ENCODE data around the gene PAQR6. TPM values are rescaled to one million over a fixed set of nuclear protein-coding genes. Genes with fewer than 3 reads are reported as not detected.

PAQR6 gene
- total RNA-seq, 1 experiment from 2014 or later, result 6.1 TPM

GRCh38 chr1:156281693-156282478 is 34.0 kb upstream of the PAQR6 start:
- peak overlapping the region; percentile 96 for H3K4me3 ChIP-seq (ENCODE audit: insufficient read depth, low read depth, low read length)
- no peaks in the 10 kb centered on the region for H3K27me3 ChIP-seq (ENCODE audit: control insufficient read depth, insufficient read depth, low read length)
- peak; percentile 44 for DNase-seq
- H3K36me3 ChIP-seq (replicated peaks; ENCODE audit: control insufficient read depth, insufficient read depth, low read length), result peaks cover 18% of the 10 kb centered on the region

- DNase-seq, result peak; percentile 17
- Histone ChIP-seq H3K36me3 (replicated peaks; ENCODE audit: control insufficient read depth, insufficient read depth, low read length) (peaks cover 22% of the 10 kb centered on the region), H3K4me3 (ENCODE audit: insufficient read depth, low read depth, low read length) (peak overlapping the region; percentile 96), H3K27me3 (ENCODE audit: control insufficient read depth, insufficient read depth, low read length) (no peaks in the 10 kb centered on the region)
These were observed 33.4 kb upstream of the PAQR6 start for GRCh38 chr1:156281281-156281680.

DNA sequence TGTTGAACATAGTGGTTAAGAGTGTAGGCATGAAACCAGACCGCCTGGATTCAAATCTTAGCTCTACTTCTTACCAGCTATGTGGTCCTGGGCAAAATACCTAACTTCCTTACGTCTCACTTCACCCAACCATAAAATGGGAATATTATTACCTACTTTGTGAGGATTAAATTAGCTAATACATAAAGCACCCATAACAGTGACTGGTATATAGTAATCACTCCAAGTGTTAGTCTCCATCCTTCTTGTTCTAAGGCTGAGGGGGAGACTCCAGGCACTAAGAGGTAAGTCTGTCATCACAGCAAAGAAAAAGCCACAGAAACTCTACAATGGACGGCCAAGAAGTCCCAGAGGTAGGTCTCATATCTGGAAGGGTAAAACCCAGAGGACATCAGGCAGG is 32.0 kb upstream of the PAQR6 start:
- Histone ChIP-seq H3K27me3 (ENCODE audit: control insufficient read depth, insufficient read depth, low read length) (no peaks in the 10 kb centered on the region), H3K36me3 (replicated peaks; ENCODE audit: control insufficient read depth, insufficient read depth, low read length) (peaks cover 30% of the 10 kb centered on the region), H3K4me3 (ENCODE audit: insufficient read depth, low read depth, low read length) (no peak overlapping the region)
- no peak for DNase-seq

DNA sequence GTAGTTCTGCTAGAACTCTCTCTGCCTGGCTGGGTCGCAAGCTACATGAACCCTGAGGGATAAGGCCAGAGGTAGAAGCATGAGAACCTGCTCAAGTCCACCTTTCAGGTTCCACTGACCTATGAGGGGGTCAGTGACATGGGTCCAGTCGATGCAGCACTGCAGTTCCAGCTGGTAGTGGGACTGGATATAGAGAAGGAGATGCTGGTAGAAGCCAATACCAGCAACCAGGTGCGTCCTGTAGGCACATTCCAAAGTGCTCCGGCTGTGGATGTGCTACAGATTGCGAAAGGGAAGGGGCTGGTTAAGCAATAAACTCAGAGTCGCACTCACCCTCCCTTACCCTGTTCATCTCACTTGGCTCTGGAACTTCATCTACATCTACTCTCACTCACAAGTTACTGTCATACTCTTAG is 29.1 kb upstream of the PAQR6 start:
- no peak for DNase-seq
- peaks cover 51% of the 10 kb centered on the region for H3K36me3 ChIP-seq (replicated peaks; ENCODE audit: control insufficient read depth, insufficient read depth, low read length)
- H3K27me3 ChIP-seq (ENCODE audit: control insufficient read depth, insufficient read depth, low read length), result no peaks in the 10 kb centered on the region
- no peak overlapping the region for H3K4me3 ChIP-seq (ENCODE audit: insufficient read depth, low read depth, low read length)

- Histone ChIP-seq H3K27me3 (ENCODE audit: control insufficient read depth, insufficient read depth, low read length) (no peaks in the 10 kb centered on the region), H3K36me3 (replicated peaks; ENCODE audit: control insufficient read depth, insufficient read depth, low read length) (peaks cover 54% of the 10 kb centered on the region), H3K4me3 (ENCODE audit: insufficient read depth, low read depth, low read length) (no peak overlapping the region)
- no peak for DNase-seq
These were observed 28.7 kb upstream of the PAQR6 start for GRCh38 chr1:156276532-156276931.

DNA sequence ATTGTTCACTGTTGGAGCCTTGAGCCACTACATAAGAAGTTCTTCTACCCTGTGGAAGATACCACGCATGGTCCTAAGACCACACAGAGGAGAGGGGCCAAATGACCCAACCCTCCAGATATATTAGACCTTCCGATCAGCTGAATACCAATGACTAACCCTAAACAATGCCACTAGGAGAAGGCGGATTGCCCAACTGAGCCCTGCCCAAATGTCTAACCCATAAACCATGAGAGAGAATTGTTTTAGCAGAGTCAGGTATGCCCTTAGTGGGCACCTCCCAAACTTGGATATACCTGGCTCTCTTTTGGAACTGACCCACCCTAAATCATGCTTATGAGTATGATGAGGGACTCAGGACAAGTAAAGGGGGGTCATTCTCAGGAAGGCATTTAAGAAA is 22.5 kb upstream of the PAQR6 start:
- no peak overlapping the region for H3K4me3 ChIP-seq (ENCODE audit: insufficient read depth, low read depth, low read length)

DNA sequence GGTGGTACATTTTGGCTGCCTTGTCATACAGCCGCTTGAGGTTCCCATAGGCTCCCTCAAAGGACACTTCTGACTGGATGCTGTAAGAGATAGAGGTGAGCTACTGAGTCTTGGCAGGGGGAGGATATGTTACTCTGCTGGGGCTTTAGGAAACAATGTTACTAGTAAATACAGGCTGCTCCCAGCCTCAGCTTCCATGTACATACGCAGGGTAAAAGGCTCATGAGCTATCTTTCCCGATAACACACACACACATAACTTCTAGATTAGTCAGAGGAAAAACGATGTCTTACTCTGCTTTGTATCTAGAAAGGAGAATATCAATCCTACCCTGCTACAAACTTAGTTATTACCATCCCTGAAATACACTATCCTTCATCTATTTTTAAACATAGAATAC is 20.5 kb upstream of the PAQR6 start:
- Histone ChIP-seq H3K36me3 (replicated peaks; ENCODE audit: control insufficient read depth, insufficient read depth, low read length) (peaks cover 55% of the 10 kb centered on the region), H3K4me3 (ENCODE audit: insufficient read depth, low read depth, low read length) (no peak overlapping the region), H3K27me3 (ENCODE audit: control insufficient read depth, insufficient read depth, low read length) (no peaks in the 10 kb centered on the region)
- no peak for DNase-seq

More for the DNA sequence above, 22.5 kb upstream of the PAQR6 start:
- DNase-seq, result no peak
- peaks cover 63% of the 10 kb centered on the region for H3K36me3 ChIP-seq (replicated peaks; ENCODE audit: control insufficient read depth, insufficient read depth, low read length)
- H3K27me3 ChIP-seq (ENCODE audit: control insufficient read depth, insufficient read depth, low read length), result no peaks in the 10 kb centered on the region

GRCh38 chr1:156266051-156266450 is 18.2 kb upstream of the PAQR6 start:
- Histone ChIP-seq H3K36me3 (replicated peaks; ENCODE audit: control insufficient read depth, insufficient read depth, low read length) (peaks cover 57% of the 10 kb centered on the region), H3K27me3 (ENCODE audit: control insufficient read depth, insufficient read depth, low read length) (no peaks in the 10 kb centered on the region), H3K4me3 (ENCODE audit: insufficient read depth, low read depth, low read length) (no peak overlapping the region)
- no peak for DNase-seq

DNA sequence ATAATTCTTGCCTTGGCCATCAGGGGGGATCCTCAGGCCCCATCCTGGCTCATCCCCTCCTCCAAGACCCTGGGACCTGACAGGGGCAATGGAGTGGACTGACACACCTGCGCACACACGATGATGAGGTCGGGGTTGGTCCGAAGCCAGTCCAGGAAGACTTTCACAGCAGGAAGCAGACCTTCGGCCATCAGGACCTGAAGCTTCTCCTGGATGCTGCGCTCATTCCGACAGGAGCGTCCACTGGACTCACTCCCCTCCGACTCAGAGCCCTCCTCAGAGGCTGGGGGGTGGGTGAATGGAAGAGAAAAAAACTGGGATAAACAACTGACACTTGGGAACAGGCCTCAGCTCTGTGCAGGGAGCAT is 15.4 kb upstream of the PAQR6 start:
- H3K27me3 ChIP-seq (ENCODE audit: control insufficient read depth, insufficient read depth, low read length), result no peaks in the 10 kb centered on the region
- DNase-seq, result no peak
- peaks cover 70% of the 10 kb centered on the region for H3K36me3 ChIP-seq (replicated peaks; ENCODE audit: control insufficient read depth, insufficient read depth, low read length)

DNA sequence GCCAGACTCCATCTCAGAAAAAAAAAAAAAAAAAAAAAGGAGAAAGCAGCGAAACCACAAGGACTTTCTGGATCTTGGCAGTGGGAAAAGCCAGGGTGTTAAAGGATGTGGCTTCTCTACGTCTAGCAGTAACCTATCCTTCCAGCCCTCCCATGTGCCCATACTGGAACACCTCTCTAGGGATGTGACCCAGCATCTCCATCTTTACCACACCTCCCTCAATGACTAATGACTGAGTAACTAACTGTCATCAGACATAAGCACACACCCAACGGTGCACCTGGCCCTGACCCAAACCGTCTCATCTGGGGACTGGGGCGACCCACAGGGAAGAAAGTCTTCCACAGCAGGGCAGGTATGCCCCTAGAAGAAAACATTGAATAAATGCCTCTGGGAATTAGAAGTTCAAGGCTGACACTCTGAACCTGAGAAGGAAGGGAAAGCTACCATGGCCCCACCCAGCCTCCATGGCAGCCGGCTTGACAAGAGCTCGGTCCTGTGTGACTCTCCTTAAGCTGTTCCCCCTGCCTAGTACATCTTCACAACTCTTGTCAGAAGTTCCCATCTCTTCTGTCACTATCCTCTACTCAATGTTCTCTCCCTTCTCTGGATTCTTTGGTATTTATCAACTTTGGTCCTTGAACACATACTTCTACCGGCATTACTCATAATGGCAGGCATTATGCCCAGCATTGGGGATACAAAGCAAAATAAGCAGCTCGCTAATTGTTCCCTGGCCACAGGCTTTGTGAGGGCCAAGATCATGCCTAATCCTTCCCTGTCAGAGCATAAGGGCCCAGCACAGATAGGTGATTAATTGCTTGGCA is 14.8 kb upstream of the PAQR6 start:
- Histone ChIP-seq H3K27me3 (ENCODE audit: control insufficient read depth, insufficient read depth, low read length) (no peaks in the 10 kb centered on the region), H3K36me3 (replicated peaks; ENCODE audit: control insufficient read depth, insufficient read depth, low read length) (peaks cover 70% of the 10 kb centered on the region), H3K4me3 (ENCODE audit: insufficient read depth, low read depth, low read length) (no peak overlapping the region)
- DNase-seq, result no peak

More for the DNA sequence above, 15.4 kb upstream of the PAQR6 start:
- H3K4me3 ChIP-seq (ENCODE audit: insufficient read depth, low read depth, low read length), result no peak overlapping the region

- H3K36me3 ChIP-seq (replicated peaks; ENCODE audit: control insufficient read depth, insufficient read depth, low read length), result peaks cover 60% of the 10 kb centered on the region
- DNase-seq, result no peak
- H3K4me3 ChIP-seq (ENCODE audit: insufficient read depth, low read depth, low read length), result no peak overlapping the region
- H3K27me3 ChIP-seq (ENCODE audit: control insufficient read depth, insufficient read depth, low read length), result no peaks in the 10 kb centered on the region
These were observed 13.0 kb upstream of the PAQR6 start for GRCh38 chr1:156260896-156261295.

DNA sequence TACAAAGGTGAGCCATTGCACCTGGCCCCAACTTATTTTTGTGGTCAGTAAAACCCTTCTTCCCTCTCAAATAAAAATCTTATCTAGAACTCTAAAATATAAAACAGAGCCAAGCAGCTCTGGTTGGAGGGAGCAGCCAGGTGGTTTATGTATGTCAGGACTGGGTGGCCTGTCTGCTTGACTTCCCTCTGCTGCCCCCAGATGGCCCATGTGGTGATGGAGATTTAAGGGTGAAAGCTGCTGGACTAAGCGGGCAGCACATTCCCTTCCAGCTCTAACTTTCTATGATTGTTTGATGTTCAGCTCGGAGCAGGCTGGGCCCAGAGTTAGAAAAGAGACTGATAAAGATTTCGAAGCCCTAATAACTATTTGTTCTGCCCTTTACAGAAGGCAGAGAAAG is 11.9 kb upstream of the PAQR6 start:
- H3K4me3 ChIP-seq (ENCODE audit: insufficient read depth, low read depth, low read length), result no peak overlapping the region
- no peak for DNase-seq
- no peaks in the 10 kb centered on the region for H3K27me3 ChIP-seq (ENCODE audit: control insufficient read depth, insufficient read depth, low read length)
- peaks cover 53% of the 10 kb centered on the region for H3K36me3 ChIP-seq (replicated peaks; ENCODE audit: control insufficient read depth, insufficient read depth, low read length)

DNA sequence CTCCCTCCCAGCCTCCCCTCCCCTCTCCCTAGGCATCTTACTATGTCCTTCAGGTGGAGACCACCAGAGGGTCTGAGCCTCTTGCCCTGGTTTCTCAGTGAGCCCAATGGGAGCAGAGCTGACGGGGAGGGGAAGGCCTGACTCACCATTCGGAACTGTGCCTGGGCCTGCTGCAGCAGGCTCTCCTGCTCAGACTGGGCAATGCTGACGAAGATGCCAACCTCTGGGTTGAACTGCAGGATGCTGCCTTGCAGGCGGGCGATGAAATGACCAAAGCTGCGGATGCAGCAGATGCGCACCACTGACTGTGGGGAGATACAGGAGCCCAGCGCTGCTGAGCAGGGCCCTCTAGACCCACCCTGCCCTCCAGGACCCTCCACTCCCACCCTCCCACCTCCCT is 11.0 kb upstream of the PAQR6 start:
- no peak overlapping the region for H3K4me3 ChIP-seq (ENCODE audit: insufficient read depth, low read depth, low read length)
- peaks cover 53% of the 10 kb centered on the region for H3K36me3 ChIP-seq (replicated peaks; ENCODE audit: control insufficient read depth, insufficient read depth, low read length)
- H3K27me3 ChIP-seq (ENCODE audit: control insufficient read depth, insufficient read depth, low read length), result no peaks in the 10 kb centered on the region
- DNase-seq, result no peak

- no peaks in the 10 kb centered on the region for H3K27me3 ChIP-seq (ENCODE audit: control insufficient read depth, insufficient read depth, low read length)
- DNase-seq, result no peak
- no peak overlapping the region for H3K4me3 ChIP-seq (ENCODE audit: insufficient read depth, low read depth, low read length)
- H3K36me3 ChIP-seq (replicated peaks; ENCODE audit: control insufficient read depth, insufficient read depth, low read length), result peaks cover 55% of the 10 kb centered on the region
These were observed 9.9 kb upstream of the PAQR6 start for GRCh38 chr1:156257711-156258110.

- no peak for DNase-seq
- Histone ChIP-seq H3K27me3 (ENCODE audit: control insufficient read depth, insufficient read depth, low read length) (no peaks in the 10 kb centered on the region), H3K4me3 (ENCODE audit: insufficient read depth, low read depth, low read length) (no peak overlapping the region), H3K36me3 (replicated peaks; ENCODE audit: control insufficient read depth, insufficient read depth, low read length) (peaks cover 47% of the 10 kb centered on the region)
These were observed 5.8 kb upstream of the PAQR6 start for GRCh38 chr1:156253634-156254033.

Data from H7 (cell line).